ENCODE data around the gene RAVER1.
A peak's percentile ranks its signal among the peaks of the same experiment; 100 is the strongest.

RAVER1 gene

GRCh38 chr19:10353793-10354391, 20.6 kb upstream of the RAVER1 start (continued):
- no peak for TF ChIP-seq ZNF148 (tag by site-specific recombination; IDR thresholded peaks at IDR 0.05; ENCODE audit: borderline replicate concordance)
- peak; percentile 73; the same call in 1 of the 2 replicates for TF ChIP-seq KLF8 (tag by site-specific recombination; IDR thresholded peaks at IDR 0.05)
- TF ChIP-seq ZBTB6 (tag by site-specific recombination; IDR thresholded peaks at IDR 0.05) = no peak
- TF ChIP-seq ZNF558 (tag by site-specific recombination; IDR thresholded peaks at IDR 0.05) = no peak
- no peak for TF ChIP-seq ZNF10 (tag by site-specific recombination; IDR thresholded peaks at IDR 0.05)
- no peak for TF ChIP-seq ZNF624 (tag by site-specific recombination; IDR thresholded peaks at IDR 0.05)

- TF ChIP-seq ZNF670 (tag by site-specific recombination; IDR thresholded peaks at IDR 0.05; ENCODE audit: low read depth) (no peak), ZFP37 (tag by site-specific recombination; IDR thresholded peaks at IDR 0.05) (no peak), PRDM10 (tag by site-specific recombination; IDR thresholded peaks at IDR 0.05) (peak; percentile 14; the same call in 1 of the 2 replicates), ZNF280D (tag by site-specific recombination; IDR thresholded peaks at IDR 0.05) (no peak), ZNF76 (tag by site-specific recombination; IDR thresholded peaks at IDR 0.05; ENCODE audit: borderline replicate concordance, low read depth) (no peak), ZSCAN18 (tag by site-specific recombination; IDR thresholded peaks at IDR 0.05) (no peak), ZNF600 (tag by site-specific recombination; IDR thresholded peaks at IDR 0.05) (peak; percentile 52; the same call in 1 of the 2 replicates), ZSCAN23 (tag by site-specific recombination; IDR thresholded peaks at IDR 0.05) (no peak), PRDM6 (tag by site-specific recombination; IDR thresholded peaks at IDR 0.05) (no peak), ZNF391 (tag by site-specific recombination; IDR thresholded peaks at IDR 0.05; ENCODE audit: borderline replicate concordance, low read depth) (no peak), GFI1B (tag by site-specific recombination; IDR thresholded peaks at IDR 0.05) (no peak)
- H3K4me3 ChIP-seq (ENCODE audit: low read depth, low read length) = no peak overlapping the region
- H3K36me3 ChIP-seq (ENCODE audit: control insufficient read depth in 2 of 2, insufficient read depth in 1 of 2, low read length in 2 of 2) = peaks cover 4 to 62% of the 10 kb centered on the region in 2 experiments; a peak in 2 of 3 replicates
- H3K4me1 ChIP-seq (ENCODE audit: control insufficient read depth, insufficient read depth, low read length) = no peaks in the 10 kb centered on the region
- POLR2A ChIA-PET = interaction anchor here (1.2 kb wide), 1 partner anchor 28 kb away, joined by 3 read pairs; the partner anchor contains the start of gene TYK2
- H3K9me3 ChIP-seq (ENCODE audit: control insufficient read depth, insufficient read depth, low read depth, low read length) = no peaks in the 10 kb centered on the region
- CTCF ChIA-PET = no interaction called here
- H3K27ac ChIP-seq (ENCODE audit: extremely low read depth, low read depth, low read length) = no peak overlapping the region
Observed at GRCh38 chr19:10352764-10353671, 19.7 kb upstream of the RAVER1 start.

All from HEK293 (cell line).